Keratinocyte (primary cell): Measurements from ENCODE around the gene HOXA6. TPM values are rescaled to one million over a fixed set of nuclear protein-coding genes. Genes with fewer than 3 reads are reported as not detected.
A peak's percentile ranks its signal among the peaks of the same experiment; 100 is the strongest.

Experiments used
- DNase-seq: peaks from one replicate; pipeline ENCODE4 v3.0.0-alpha.2; 2011; ENCODE audit warnings: low read depth, missing footprints, low spot score
- FAIRE-seq: peaks from 2 replicates; lab custom pipeline; 2011; peaks lifted over from hg19 to GRCh38; lab: Jason Lieb, UNC
- H2AFZ ChIP-seq: 2 replicates; pipeline ENCODE4 v1.6.0; 2012; ENCODE audit warnings: low read length, control low read depth, inconsistent platforms; ENCODE audit not compliant: control insufficient read depth
- H3K27ac ChIP-seq: 2 replicates; pipeline ENCODE4 v1.5.1; 2011; ENCODE audit warnings: low read length; ENCODE audit not compliant: control insufficient read depth, insufficient read depth
- H3K27me3 ChIP-seq: 3 replicates; pipeline ENCODE4 v1.6.0; 2011; ENCODE audit warnings: low read length; ENCODE audit not compliant: control insufficient read depth, insufficient read depth; ENCODE audit errors: extremely low read depth
- H3K36me3 ChIP-seq, 2 experiments: 2 replicates in 1 of 2; 3 replicates in 1 of 2; pipeline ENCODE4 v1.5.1; 2011; ENCODE audit warnings: low read length in 2 of 2, mild to moderate bottlenecking in 1 of 2; ENCODE audit not compliant: control insufficient read depth in 2 of 2, insufficient read depth in 2 of 2; ENCODE audit errors: extremely low read depth in 1 of 2
- H3K4me1 ChIP-seq: 3 replicates; pipeline ENCODE4 v1.5.1; 2011; ENCODE audit warnings: low read length; ENCODE audit not compliant: control insufficient read depth, insufficient read depth; ENCODE audit errors: extremely low read depth
- H3K4me2 ChIP-seq: 3 replicates; pipeline ENCODE4 v1.6.0; 2011; ENCODE audit warnings: low read depth, low read length; ENCODE audit not compliant: control insufficient read depth, insufficient read depth; ENCODE audit errors: extremely low read depth
- H3K4me3 ChIP-seq, 3 experiments: fragments of 200-600 bp in 1 of 3; sonication (generic) in 1 of 3; 2 replicates in 2 of 3; 3 replicates in 1 of 3; pipeline ENCODE4 v1.5.1; 2011 to 2016; ENCODE audit warnings: low read length in 3 of 3, mild to moderate bottlenecking in 3 of 3, control low read depth in 2 of 3, inconsistent platforms in 1 of 3, low read depth in 1 of 3, mixed read lengths in 1 of 3, mixed run types in 1 of 3, moderate library complexity in 1 of 3; ENCODE audit not compliant: control insufficient read depth in 2 of 3, insufficient read depth in 2 of 3; ENCODE audit errors: extremely low read depth in 1 of 3
- H3K79me2 ChIP-seq: 2 replicates; pipeline ENCODE4 v1.6.0; 2012; ENCODE audit warnings: low read length; ENCODE audit not compliant: control insufficient read depth, insufficient read depth
- H3K9ac ChIP-seq: 3 replicates; pipeline ENCODE4 v1.6.0; 2011; ENCODE audit warnings: low read length; ENCODE audit not compliant: control insufficient read depth, insufficient read depth; ENCODE audit errors: extremely low read depth
- H3K9me1 ChIP-seq: 3 replicates; pipeline ENCODE4 v1.6.0; 2011; ENCODE audit warnings: low read length; ENCODE audit not compliant: control insufficient read depth, insufficient read depth; ENCODE audit errors: extremely low read depth
- H3K9me3 ChIP-seq: 2 replicates; pipeline ENCODE4 v1.5.1; 2012; ENCODE audit warnings: low read depth, low read length; ENCODE audit not compliant: control insufficient read depth
- H4K20me1 ChIP-seq: 3 replicates; pipeline ENCODE4 v1.6.0; 2011; ENCODE audit warnings: low read length; ENCODE audit not compliant: control insufficient read depth, insufficient read depth; ENCODE audit errors: extremely low read depth
- CTCF ChIP-seq, 3 experiments: IDR thresholded peaks in 1 of 3; conservative IDR thresholded peaks in 1 of 3; optimal IDR thresholded peaks in 1 of 3; 2 replicates in 2 of 3; 3 replicates in 1 of 3; pipeline versions ENCODE3 to v1.5.1; 2011; ENCODE audit warnings: low read length in 3 of 3, mild to moderate bottlenecking in 3 of 3, moderate library complexity in 2 of 3, control low read depth in 1 of 3, inconsistent platforms in 1 of 3; ENCODE audit not compliant: insufficient read depth in 2 of 3; ENCODE audit errors: extremely low read depth in 1 of 3
- EZH2 ChIP-seq: IDR thresholded peaks from one replicate; pipeline ENCODE4 v1.6.1; 2012; ENCODE audit warnings: inconsistent platforms, mild to moderate bottlenecking, low read length, moderate library complexity
- dilution Hi-C: fragments of 300-500 bp; cut with MboI; formaldehyde crosslinking; loops from one replicate; pipeline ENCODE4 v1.7.0; 2020; ENCODE audit warnings: low sequenced_read_pairs; ENCODE audit not compliant: extremely low pct_ligation_motif_present
- polyA plus RNA-seq, 5 experiments: library from polyadenylated mRNA; depleted of rRNA in 3 of 5; stranded (reverse) in 3 of 5; stranded (forward) in 1 of 5; unstranded in 1 of 5; fragments of >200 nt; gene quantifications; 1 replicate in 1 of 5; 2 replicates in 3 of 5; 3 replicates in 1 of 5; pipeline versions ENCODE4 v1.2.1 to v1.2.3, GENCODE V29; 2011 to 2012; ENCODE audit warnings: missing spikeins in 2 of 5, low read depth in 1 of 5, low replicate concordance in 1 of 5

HOXA6 gene
- polyA plus RNA-seq, 1 donor (not counting 4 experiments of a cell fraction or from before 2014, with no cell fraction given): 0.54 TPM

DNA sequence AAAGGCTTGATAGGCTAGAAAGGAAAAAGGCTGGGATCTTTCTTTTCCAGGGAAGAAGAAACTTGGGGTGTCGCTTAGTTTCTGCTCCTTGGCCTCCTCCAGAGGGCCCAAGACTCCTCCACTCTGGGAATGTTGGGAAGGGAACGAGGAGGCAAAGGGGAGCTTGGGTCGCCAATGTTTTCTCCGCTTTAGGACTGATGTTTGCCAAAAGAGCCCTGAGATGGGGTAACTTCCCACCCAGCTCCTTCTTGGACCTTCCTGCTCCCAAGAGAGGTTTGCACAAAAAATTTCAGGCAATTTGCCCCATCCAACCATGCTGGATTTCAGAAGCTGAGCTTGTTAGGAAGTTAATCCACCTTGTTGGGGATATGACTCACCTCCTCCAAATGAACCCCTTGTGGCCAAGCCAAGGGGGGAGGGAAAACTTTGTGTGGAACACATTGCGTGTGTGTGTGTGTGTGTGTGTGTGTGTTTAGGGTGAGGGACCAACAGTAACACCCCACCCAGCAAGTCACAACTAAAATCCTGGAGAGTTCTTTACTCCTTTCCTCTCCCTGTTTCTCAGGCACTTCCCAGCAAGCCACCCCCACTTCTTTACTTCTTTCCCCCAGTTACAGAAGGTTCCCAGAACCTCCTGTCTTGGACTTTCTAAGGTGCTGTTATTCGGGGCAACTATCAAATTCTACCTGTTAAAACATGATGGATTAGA, 36.4 kb downstream of the HOXA6 start:
- Histone ChIP-seq H4K20me1 (no peaks in the 10 kb centered on the region), H3K36me3 (no peaks in the 10 kb centered on the region), H3K9me1 (no peaks in the 10 kb centered on the region), H3K27me3 (no peaks in the 10 kb centered on the region), H3K9ac (peak overlapping the region; percentile 61), H3K4me3 (peak overlapping the region in 2 of 3 experiments; percentile 62 to 72), H3K4me1 (peaks cover 31% of the 10 kb centered on the region), H2AFZ (no peak overlapping the region), H3K79me2 (peaks cover 32% of the 10 kb centered on the region), H3K9me3 (no peaks in the 10 kb centered on the region), H3K27ac (peak overlapping the region; percentile 67), H3K4me2 (peak overlapping the region; percentile 93)
- no peak for TF ChIP-seq EZH2
- no peak for TF ChIP-seq CTCF (optimal IDR thresholded peaks at IDR 0.05 in 1 of 3, IDR thresholded peaks at IDR 0.05 in 1 of 3, conservative IDR thresholded peaks at IDR 0.05 in 1 of 3; ENCODE audit: extremely low read depth in 1 of 3, insufficient read depth in 2 of 3, low read length in 3 of 3)
- peak; percentile 95 for FAIRE-seq
- dilution Hi-C loops: no loop called here
- no peak for DNase-seq

GRCh38 chr7:27110186-27111031, 37.2 kb downstream of the HOXA6 start:
- Histone ChIP-seq H4K20me1 (no peaks in the 10 kb centered on the region), H3K9me3 (no peaks in the 10 kb centered on the region), H2AFZ (peak overlapping the region; percentile 52), H3K27me3 (no peaks in the 10 kb centered on the region), H3K79me2 (peaks cover 32% of the 10 kb centered on the region), H3K4me3 (peak overlapping the region in 2 of 3 experiments; percentile 41 to 72), H3K27ac (peak overlapping the region; percentile 67), H3K9ac (peak overlapping the region; percentile 61), H3K36me3 (no peaks in the 10 kb centered on the region), H3K4me1 (peaks cover 31% of the 10 kb centered on the region), H3K4me2 (peak overlapping the region; percentile 93), H3K9me1 (no peaks in the 10 kb centered on the region)
- DNase-seq: no peak
- TF ChIP-seq CTCF (optimal IDR thresholded peaks at IDR 0.05 in 1 of 3, IDR thresholded peaks at IDR 0.05 in 1 of 3, conservative IDR thresholded peaks at IDR 0.05 in 1 of 3; ENCODE audit: extremely low read depth in 1 of 3, insufficient read depth in 2 of 3, low read length in 3 of 3) (no peak), EZH2 (no peak)
- peak; percentile 52 for FAIRE-seq
- dilution Hi-C loops: no loop called here
